ENCODE measurements around the gene KLK14.

KLK14 gene

DNA sequence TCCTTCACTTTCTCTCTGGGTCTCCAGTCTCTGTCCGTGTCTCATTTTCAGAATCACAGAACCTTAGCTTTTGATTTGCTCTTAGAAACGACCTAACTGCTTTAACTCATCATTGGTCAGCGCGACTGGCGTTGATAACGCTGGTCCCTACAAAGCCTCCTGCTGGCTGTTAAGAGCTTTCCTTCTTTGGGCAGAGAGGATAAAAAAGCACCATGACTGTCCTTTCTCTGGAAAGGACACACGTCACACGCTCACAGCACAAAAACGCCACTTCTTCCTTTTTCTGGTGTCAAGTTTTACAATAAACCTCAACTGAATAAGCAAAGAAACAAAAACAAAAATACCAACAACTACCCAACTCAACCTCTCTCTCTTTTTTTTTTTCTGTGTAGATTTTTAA lies 46.2 kb downstream of the KLK14 start:
- no peak for DNase-seq

DNA sequence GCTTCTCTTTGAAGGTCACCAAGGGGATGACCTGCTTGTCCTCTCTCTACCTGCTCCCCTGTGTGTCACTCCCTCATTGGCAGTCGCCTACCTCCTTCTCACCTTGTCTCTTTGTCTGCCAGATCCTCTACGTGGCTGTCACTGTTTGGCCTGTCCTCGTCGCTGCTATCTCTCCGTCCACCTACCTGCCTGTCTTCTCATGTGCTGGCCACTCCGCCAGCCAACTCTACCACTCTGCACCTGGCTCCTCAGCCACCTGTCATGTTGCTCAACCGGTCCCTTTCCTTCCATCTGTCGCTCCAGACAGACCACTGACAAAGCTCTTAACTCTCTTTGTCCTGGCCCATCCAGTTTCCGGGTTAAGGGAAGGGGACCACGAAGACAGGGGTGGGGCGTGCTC lies 48.0 kb downstream of the KLK14 start, which contains the start of gene KLK12:
Gene KLK12 (minus strand): TSS at position 299 of the 400 bp plus-strand sequence. CDS start 381 bp downstream, outside the sequence.
- no peak for DNase-seq

DNA sequence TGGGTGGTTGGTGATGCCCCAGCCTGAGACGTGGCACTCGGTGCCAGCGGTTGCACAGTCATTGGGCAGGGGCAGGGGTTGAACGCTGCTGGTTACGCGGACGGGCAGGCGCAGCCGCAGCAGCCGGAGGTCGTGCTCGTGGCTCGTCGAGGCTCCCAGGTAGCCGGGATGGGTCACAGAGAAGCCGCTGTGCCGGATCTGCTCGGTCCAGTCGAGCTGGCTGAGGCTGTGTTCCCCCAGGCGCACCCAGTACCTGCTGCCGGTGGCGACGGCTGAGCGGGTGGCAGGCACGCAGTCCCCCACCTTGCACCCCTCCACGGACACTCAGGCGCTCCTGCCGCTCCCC lies 50.8 kb downstream of the KLK14 start:
- DNase-seq = no peak

DNA sequence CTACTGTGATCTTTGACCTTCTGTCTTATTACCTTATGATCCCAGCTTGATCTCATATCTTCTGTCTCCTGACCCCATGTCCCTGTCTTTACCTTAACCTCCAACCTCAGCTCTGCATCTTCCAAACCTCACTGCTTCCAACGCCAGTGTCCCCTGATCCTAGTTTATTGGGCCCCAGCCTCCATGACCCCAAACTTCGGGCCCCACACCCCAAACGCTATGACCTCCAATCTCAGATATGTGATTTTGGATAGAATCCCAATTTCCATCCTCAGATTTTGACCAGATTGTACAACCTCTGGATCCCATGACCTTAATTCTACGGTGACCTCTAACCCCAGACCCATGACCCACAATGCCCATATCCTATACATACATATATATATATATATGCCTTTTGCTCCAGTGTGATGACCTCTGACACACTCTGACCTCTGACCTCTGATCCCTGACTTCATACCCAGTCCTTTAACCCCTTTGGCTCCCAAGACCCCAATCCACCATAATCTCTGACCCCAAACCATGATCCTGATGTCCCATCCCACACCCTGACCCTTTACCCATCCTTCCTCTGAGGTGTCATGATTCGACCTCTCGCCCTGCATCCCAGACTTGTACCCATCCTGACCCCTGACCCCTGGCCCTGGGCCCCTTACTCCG lies 51.3 kb downstream of the KLK14 start:
- no peak for DNase-seq

DNA sequence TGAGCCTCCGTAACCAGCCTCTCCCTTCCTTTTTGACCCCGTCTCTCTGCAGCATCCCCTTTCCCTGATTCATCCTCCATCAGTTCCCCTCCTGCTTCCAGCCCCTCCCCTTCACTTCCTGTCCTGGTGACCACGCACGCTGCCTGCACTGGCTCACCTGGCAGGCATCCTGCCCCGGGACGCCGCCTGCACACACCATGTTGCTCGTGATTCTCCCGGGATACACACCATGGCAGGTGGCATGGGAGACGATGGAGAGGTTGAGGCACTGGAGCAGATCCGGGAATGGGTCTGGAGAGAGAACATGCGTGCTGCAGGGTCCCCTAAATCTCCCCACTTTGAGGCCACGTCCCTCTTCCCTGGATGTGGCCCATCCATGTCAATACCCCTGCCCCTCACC lies 52.1 kb downstream of the KLK14 start:
- no peak for DNase-seq

DNA sequence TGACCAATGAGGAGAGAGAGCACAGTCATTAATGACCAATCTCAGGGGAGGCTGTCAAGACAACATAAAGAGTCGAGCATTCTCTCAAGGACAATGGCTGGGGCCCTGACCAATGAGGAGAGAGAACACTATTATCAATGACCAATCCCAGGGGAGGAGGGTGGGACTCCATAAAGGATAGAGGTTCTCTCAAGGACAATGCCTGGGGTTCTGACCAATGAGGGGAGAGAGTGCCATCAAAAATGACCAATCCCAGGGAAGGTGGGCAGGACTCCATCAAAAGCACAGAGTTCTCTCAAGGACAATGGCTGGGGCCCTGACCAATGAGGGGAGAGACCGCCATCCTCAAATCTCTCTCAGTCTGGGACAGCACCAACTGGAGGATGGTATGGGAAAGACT lies 53.0 kb downstream of the KLK14 start:
- no peak for DNase-seq

All from right forelimb (tissue), 1 donor.